Glutamatergic neuron (in vitro differentiated cells): ENCODE data around the gene SLC49A4. TPM values are rescaled to one million over a fixed set of nuclear protein-coding genes. Genes with fewer than 3 reads are reported as not detected.

Experiments
- DNase-seq: peaks from one replicate; pipeline ENCODE4 v3.0.0; 2022
- H3K27ac Mint-ChIP-seq: one replicate; pipeline ENCODE4 v1.8.0; 2020; ENCODE audit warnings: mild to moderate bottlenecking, mixed read lengths, inconsistent platforms; ENCODE audit not compliant: unreplicated experiment
- H3K27me3 Mint-ChIP-seq: one replicate; pipeline ENCODE4 v1.8.0; 2020; ENCODE audit warnings: mild to moderate bottlenecking, moderate library complexity, mixed read lengths, inconsistent platforms; ENCODE audit not compliant: unreplicated experiment
- H3K36me3 Mint-ChIP-seq: one replicate; pipeline ENCODE4 v1.8.0; 2020; ENCODE audit warnings: mild to moderate bottlenecking, mixed read lengths, inconsistent platforms; ENCODE audit not compliant: unreplicated experiment
- H3K4me1 Mint-ChIP-seq: one replicate; pipeline ENCODE4 v1.8.0; 2020; ENCODE audit warnings: mild to moderate bottlenecking, low read depth, mixed read lengths, inconsistent platforms; ENCODE audit not compliant: unreplicated experiment
- H3K4me3 Mint-ChIP-seq: one replicate; pipeline ENCODE4 v1.8.0; 2020; ENCODE audit warnings: mild to moderate bottlenecking, mixed read lengths, inconsistent platforms; ENCODE audit not compliant: unreplicated experiment
- H3K9me3 Mint-ChIP-seq: one replicate; pipeline ENCODE4 v1.8.0; 2020; ENCODE audit warnings: mild to moderate bottlenecking, moderate library complexity, mixed read lengths, inconsistent platforms; ENCODE audit not compliant: unreplicated experiment
- CTCF ChIP-seq: fragments of 200-600 bp; sonication (generic); IDR thresholded peaks from one replicate; pipeline ENCODE4 v1.5.0; 2021; ENCODE audit not compliant: partially characterized antibody, unreplicated experiment
- total RNA-seq: library from RNA; stranded (reverse); fragmentation: NEBNext Ultra II Directional; extraction: Animal tissue kit (Norgen Biotek cat#: 25700); gene quantifications from one replicate; pipeline ENCODE4 v1.2.1, GENCODE V29; 2021; ENCODE audit not compliant: unreplicated experiment

SLC49A4 gene
- total RNA-seq, 1 donor from 2014 or later: 8.6 TPM

GRCh38 chr3:122902326-122902725 is 107.5 kb downstream of the SLC49A4 start:
- Mint-ChIP-seq H3K36me3 (peaks cover 14% of the 10 kb centered on the region), H3K4me3 (no peak overlapping the region), H3K27me3 (peaks cover 2% of the 10 kb centered on the region), H3K4me1 (peaks cover 10% of the 10 kb centered on the region), H3K9me3 (peaks cover 7% of the 10 kb centered on the region), H3K27ac (no peak overlapping the region)
- DNase-seq: no peak
- TF ChIP-seq CTCF: no peak

DNA sequence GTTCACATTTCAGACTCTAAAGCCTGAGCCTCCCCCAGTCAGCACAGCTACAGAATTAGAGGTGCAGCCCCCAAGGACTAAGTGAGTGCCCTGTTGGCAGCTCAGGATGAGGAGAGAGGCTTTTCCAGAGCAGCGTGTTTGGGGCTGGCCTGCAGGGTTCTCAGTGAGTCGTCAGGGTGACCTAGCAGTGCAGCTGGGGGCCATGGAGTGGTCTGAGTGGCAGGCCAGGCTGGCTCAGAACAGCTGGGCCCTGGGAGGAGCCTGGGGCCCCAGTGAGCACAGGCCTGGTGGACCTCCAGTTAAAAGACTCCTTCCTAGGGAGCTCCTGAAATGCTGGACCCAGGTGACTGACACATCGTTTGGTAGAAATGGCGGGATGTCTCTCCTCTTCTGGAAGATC is 108.3 kb downstream of the SLC49A4 start:
- no peak for DNase-seq
- H3K27ac Mint-ChIP-seq: no peak overlapping the region
- H3K9me3 Mint-ChIP-seq: peaks cover 5% of the 10 kb centered on the region
- no peak for TF ChIP-seq CTCF
- H3K27me3 Mint-ChIP-seq: peaks cover 3% of the 10 kb centered on the region
- no peak overlapping the region for H3K4me3 Mint-ChIP-seq
- peaks cover 13% of the 10 kb centered on the region for H3K4me1 Mint-ChIP-seq
- H3K36me3 Mint-ChIP-seq: peaks cover 14% of the 10 kb centered on the region

DNA sequence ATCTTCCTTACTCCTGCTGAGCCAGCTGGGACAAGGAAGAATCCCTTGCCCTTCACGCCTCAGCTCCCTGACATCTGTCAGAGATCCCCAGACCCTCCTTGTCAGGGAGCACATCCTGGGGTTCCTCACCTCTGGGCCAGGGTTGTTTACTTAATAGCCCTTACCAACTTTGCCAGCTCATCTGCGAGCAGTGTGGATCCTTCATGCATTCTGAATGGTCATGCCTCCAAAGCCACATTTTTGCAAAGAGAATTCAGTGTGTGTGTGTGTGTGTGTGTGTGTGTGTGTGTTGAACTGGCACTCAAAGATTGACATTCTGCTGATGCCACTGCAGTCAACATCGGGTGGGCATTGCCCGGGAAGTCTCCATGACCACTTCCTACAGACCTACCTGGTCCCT is 112.6 kb downstream of the SLC49A4 start:
- Mint-ChIP-seq H3K27ac (peak overlapping the region; percentile 17), H3K36me3 (peaks cover 14% of the 10 kb centered on the region), H3K4me3 (no peak overlapping the region), H3K4me1 (peaks cover 19% of the 10 kb centered on the region), H3K9me3 (peaks cover 1% of the 10 kb centered on the region), H3K27me3 (peaks cover 6% of the 10 kb centered on the region)
- no peak for TF ChIP-seq CTCF
- no peak for DNase-seq

DNA sequence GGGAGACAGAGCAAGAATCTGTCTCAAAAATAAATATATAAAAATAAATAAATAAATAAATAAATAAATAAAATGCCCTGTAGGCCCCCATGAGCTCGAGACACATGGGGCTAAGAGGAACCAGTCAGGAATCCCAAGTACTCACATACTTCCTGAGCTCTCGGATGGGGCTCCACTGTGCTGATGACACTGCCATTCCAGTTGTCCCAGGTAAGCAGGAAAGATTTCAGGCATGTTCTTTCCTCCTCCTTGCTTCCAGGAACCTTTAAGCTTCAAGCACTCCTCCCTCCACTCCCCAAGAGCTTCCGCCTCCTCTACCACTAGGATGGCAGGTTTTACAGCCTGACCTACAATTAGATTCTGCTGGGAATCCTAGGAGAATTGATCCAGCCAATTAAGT is 113.4 kb downstream of the SLC49A4 start:
- DNase-seq: no peak
- peaks cover 1% of the 10 kb centered on the region for H3K9me3 Mint-ChIP-seq
- H3K4me1 Mint-ChIP-seq: peaks cover 19% of the 10 kb centered on the region
- H3K27me3 Mint-ChIP-seq: peaks cover 6% of the 10 kb centered on the region
- H3K4me3 Mint-ChIP-seq: no peak overlapping the region
- peaks cover 14% of the 10 kb centered on the region for H3K36me3 Mint-ChIP-seq
- peak overlapping the region; percentile 74 for H3K27ac Mint-ChIP-seq
- no peak for TF ChIP-seq CTCF

GRCh38 chr3:122911901-122912300 is 117.0 kb downstream of the SLC49A4 start:
- Mint-ChIP-seq H3K4me3 (no peak overlapping the region), H3K27me3 (peaks cover 6% of the 10 kb centered on the region), H3K9me3 (peaks cover 1% of the 10 kb centered on the region), H3K4me1 (peaks cover 19% of the 10 kb centered on the region), H3K27ac (no peak overlapping the region), H3K36me3 (peaks cover 9% of the 10 kb centered on the region)
- DNase-seq: no peak
- TF ChIP-seq CTCF: no peak
